Hematopoietic multipotent progenitor cell treated with erythropoietin and hydrocortisone succinate and interleukin-3 and kit ligand, for 8 days (in vitro differentiated cells): ENCODE data around the gene SAMMSON.
A peak's percentile ranks its signal among the peaks of the same experiment; 100 is the strongest.

ENCODE experiments used
- DNase-seq: peaks from one replicate; pipeline ENCODE4 v3.0.0-alpha.2; 2015

SAMMSON gene

DNA sequence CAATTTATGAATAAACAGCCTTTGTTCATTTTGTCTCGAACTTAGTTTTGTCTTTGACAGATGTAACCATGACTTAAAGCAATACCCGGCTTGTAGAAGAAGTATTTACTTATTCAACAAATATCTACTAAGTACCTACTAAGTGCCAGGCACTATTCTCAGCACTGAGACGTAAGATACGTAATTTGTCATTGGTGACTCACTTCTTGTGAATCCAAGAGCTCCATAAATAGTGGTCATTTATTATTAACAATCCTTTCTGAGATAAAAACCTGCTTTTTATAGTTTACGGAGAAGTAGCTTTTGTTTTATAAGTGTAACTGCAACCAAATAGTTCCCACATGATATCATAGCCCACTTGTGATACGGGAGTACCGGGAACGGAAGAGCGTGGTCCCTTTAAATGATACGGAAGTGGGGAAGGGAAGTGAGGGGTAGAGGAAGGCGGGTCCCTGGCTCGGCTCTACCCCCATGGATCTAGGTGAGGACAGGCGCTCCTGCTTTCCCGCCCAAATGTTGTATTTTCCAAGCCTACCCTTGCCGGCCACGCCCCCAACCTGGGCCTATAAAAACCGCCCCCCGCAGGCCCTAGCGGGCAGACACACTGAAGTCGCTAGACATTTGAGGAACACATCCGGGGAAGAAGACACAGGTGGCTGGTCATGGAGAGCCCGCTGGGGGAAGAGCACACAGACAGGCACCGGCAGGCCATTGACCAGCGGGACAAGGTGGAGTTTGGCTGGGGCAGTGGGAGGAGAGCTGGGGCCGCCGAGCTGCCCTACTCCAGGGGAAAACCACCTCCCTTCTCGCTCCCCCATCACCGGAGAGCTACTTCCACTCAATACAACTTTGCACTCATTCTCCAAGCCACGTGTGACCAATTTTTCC, at the start of gene SAMMSON:
Gene SAMMSON (plus strand): TSS at position 594 of the 888 bp plus-strand sequence.
- no peak for DNase-seq

DNA sequence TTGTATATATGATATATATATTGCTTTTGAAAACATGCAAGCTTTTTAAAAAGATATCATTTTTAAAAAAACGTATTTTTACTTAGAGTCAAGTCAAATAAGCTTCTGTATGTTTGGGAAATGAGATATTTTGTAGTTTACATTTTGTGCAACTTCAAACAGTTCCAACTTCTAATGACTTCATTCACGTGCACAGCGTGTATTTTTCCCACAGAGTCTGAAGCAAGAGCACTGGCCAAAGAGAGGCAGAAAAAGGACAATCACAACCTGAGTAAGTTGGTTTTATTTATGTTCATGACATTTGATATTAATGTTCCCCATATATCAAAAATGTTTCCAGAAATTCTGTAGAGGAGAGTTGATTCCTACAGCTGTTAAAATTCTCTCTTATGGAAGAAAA, 47.9 kb upstream of the SAMMSON start:
- DNase-seq: no peak

DNA sequence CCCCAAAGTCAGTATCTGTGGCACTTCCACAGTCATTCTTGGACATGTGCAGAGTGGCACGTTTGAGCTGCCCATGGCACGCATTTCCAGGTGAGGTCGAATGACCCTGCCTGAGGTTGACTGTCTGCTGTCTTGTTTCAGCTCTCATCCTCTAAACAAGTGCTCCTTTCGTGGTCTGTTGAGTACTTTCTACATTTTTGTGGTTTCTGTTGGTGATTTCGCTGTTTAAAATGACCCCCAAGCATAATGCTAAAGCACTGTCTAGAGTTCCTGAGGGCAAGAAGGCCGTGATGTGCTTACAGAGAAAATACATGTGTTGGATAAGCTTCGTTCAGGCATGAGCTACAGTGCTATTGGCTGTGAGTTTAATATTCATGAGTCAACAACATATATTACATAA, 40.0 kb upstream of the SAMMSON start:
- DNase-seq: no peak

DNA sequence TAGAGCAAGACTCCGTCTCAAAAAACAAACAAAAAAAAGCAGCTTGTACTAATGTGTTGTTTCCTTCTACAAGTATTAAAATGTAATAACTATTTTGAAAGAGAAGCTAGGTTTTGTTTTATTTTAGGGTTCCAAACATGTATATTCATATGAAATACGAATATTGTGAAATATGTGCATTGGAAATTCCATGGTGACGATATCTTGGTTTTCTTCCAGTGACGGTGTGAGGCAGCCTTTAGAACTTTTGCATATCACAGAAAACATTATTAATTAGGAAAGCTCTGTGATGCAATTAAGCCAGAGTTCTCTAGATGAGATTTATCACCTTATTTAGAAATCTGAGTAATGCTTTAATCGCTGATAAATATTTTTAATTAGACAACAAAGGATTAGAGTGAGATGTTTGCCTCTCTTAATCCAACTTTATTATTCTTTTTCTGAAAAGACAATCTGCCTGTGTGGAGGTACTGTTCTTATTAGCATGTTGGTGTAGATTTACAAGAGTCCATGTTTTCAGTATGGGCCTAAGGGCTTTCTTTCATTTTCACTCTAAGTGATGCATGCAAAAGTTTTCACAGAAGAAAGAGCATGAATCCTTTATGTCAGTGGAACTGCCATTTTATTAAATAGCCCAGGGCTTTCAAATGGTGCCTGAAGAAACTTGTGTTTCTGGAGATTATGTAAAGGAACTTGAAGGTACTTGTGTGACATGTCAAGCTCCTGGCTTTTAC, 37.7 kb upstream of the SAMMSON start:
- no peak for DNase-seq

DNA sequence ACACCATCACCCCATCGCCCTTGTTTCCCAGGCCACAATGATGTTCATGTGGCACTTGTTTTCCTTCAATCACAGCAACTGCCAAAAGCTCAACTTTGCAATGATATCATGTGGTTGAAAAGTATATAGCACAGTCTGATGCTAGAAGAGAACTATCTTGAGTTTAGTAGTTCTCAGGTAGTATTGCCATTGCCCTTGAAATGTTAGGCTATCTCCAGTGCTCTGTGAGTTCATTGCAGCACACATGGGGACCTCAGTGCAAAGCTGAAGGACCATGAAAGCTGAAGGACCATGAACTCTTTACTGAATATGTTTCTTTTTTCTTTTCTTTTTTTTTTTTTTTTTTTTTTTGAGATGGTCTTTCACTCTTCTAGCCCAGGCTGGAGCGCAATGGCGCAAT, 35.9 kb upstream of the SAMMSON start:
- no peak for DNase-seq

DNA sequence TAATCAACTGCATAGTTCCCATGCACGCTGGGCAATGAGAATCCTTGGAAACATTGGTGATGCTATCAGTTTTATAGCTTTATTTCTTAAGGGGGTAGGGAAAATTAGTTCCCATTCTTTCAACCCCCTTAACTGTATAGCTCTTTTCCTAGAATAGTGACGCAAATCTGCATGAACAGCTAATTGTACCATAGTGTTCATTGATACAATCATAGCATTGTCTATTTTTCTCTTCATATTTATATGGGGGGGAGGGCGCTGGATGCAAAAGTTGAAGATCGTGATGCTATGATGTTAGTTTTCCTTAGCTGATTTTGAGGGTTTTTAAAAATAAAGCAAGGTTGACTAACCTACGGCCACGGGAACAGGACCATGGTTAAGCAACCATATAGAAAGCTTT, 32.4 kb upstream of the SAMMSON start:
- DNase-seq: no peak

DNA sequence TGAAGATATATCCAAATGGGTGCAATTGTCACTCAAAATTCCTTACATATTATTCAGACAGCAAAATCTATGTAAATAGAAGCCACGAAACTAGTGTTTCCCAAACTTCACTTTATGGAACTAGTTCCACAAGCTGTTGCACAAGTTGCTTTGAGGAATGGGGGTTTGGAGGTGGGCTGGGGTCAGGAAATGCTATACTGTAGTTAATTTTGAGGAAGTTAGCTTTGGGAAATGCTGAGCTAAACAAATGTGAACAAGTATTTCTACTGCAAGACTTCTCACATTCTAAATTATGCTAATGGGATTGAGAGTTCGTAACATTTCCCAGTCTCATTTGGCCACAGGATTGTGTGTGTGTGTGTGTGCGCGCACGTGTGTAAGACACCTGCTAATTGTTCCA, 28.7 kb upstream of the SAMMSON start:
- DNase-seq: no peak

DNA sequence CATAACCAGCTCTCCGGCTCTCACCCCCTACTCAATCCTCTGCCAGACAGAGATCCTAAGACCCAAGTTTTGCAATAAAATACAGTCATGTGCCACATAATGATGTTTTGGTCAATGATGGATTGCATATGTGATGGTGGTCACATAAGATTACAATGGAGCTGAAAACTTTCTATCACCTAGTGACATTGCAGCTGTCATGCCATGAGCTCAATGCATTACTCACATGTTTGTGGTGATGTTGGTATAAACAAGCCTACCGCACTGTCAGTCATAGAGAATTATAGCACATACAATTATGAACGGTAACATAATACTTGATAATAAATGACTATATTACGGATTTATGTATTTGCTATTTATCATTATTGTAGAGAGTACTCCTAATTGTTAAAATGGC, 26.9 kb upstream of the SAMMSON start:
- DNase-seq: no peak

DNA sequence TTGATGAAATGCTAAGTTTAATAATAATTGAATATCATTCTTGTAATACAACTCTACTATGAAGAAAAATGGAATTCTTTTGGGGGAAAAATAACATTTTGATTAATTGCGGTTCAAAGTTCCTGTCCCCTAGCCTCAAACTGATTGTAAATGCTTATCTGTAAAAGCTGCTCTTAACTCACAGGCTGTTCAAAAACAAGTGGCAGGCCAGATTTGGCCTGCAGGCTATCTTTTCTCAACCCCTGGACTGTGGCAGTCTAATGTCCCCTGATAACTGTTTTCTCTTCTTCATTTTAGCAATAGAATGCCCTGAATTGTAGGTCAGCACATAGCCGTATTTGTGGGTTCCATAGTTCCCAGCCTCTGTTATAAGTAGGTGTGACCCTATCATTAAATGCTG, 23.5 kb upstream of the SAMMSON start:
- DNase-seq: no peak

DNA sequence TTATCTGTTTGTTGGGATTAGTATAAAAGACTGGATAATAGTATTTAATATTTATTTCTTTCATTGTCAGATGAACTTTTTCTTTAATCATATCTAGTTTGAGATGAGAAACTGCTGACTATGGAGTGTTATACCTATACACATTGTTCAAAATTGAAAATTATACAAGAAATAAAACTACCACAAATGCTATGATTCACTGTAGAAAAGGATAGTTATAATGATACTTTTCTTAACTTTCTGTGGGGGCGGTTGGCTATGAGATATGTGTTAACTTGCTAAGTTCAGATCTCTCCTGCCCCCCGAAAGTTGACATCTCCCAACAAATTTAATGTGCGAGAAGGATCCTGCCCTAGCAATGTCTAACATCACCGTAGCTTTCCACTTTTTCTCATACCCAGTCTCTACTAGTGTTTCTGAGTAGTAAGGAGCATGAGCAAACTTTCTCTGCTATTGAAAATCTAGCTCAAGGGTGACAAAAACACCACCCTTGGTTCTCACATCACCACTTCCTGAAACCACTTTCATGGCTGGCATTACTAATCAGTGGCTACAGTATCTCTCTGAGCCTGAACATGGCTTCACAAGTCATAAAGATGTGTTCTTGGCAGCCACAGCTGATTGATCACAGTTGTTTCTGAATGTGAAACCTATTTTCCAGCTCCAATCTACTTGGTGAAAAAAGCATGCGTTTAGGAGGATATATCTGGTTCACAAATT, 15.8 kb upstream of the SAMMSON start:
- no peak for DNase-seq

DNA sequence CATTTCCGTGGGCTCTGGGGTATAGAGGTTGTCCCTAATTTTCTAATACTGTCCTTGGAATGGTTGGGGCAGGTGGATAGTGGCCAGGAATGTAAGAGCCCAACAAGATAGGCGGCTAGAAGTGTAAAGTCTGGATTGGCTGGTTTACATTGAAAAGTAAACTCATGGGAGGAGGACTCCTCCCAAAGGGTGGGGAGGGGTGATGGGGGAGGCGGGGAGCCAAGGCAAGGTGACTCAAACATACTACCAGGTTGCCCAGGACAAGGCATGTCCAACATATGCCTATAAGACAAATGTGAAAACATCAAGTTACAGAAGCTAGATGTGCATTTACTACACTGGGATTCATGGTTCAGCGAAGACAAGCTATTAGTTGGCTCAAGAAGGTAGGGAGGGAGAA, 14.3 kb upstream of the SAMMSON start:
- DNase-seq: no peak

DNA sequence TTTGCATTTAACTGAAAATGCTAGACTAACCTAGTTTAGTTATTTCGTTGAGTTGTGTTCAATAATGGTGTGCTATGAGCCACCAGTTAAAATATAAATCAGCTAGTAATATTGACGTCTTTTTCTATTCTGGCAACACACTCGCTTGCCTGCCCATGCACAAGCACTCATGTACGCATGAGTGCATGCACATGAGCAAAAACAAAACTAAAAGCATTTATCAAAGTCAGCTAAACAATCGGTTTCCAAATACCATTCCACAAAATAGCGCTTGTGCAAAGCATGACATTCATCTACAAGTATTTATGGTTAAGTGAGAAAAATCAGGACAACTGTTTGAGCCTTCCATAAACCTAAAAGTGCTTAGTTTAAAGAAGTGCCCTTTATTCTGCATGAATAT, 13.1 kb upstream of the SAMMSON start:
- no peak for DNase-seq

DNA sequence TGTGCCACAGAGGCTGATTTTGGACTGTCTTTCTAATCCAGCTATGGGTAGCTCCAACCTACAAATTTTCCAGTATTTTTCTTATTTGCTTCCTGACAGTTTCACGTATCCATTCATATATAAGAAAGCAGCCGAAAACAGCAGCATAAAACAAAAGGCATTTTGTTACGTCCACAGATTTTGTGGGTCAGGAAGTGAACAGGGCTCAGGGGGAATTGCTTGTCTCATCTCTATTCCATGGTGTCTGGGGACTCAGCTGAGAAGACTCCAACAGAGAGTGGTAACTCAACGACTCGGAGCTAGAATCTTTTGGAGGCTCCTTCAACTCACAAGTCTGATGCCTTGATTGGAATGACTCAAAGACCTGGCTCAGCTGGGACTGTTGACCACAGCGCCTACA, 11.7 kb upstream of the SAMMSON start:
- DNase-seq: no peak

DNA sequence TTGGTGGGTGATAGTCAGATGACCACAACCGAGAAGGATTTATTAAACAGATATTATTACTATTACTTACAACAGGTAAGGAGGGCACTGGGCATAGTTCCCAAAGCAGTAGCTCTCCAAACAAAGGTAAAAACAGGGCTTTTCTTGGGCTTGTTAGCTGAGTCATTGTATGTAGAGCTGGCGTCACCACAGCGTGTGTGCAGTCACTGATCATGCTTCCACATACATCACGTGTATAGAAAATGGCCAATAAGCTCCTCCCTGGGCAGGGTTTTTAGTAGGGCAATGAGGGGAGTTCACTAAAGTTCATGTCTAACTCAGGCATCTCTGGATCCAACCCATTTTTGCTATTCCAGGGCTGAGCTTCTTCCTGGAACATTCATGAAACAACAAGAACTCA, 5.8 kb upstream of the SAMMSON start:
- no peak for DNase-seq

DNA sequence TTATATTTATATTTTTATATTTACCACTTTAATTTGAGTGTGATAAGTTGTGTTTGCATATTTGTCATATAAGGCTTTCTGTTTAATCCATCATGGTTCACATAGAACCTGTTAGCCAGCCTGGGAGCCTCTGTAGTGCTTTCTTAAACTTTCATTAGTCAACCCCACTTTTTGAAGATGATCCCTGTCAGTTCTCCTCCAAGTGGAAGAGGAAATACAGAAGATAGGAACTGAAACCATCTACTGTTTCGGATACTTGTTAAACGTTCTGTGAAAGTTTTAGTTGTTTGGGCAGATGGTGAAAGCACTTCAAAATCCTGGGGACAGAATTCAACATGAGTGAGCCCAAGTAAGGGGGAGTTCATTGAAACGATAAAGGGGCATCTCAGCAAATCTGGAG, 4.6 kb upstream of the SAMMSON start:
- no peak for DNase-seq

DNA sequence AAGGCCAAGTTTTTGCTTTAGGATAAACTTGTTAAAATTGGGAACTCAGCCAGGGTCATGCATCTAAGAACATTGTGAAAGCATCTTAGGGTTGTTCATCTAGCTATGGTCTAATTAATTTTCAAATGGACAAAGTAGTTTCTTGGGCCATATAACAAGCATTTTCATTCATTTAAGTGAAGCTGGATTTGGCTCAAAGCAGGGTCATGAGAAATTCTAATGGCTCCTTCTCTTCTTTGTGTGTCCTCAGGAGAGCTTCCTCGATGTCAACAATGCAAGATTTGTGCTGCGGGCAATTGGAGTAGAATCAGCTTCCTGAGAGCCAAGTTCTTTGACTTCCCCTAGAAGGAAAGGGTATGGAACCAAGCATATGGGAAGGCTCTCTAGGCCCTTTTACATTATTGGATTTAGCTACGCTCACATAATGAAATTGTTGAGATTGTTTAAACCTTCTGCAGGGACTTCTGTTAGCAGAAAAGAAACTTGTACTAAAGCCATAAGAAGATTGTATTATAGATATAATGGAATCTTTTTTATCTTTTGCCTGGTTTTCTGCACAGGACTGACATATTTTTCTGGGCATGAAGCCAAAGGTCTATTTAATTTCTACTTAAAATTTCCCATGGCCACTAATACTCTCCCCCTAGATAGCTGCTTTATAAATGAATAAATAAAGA, 1.8 kb upstream of the SAMMSON start:
- no peak for DNase-seq

DNA sequence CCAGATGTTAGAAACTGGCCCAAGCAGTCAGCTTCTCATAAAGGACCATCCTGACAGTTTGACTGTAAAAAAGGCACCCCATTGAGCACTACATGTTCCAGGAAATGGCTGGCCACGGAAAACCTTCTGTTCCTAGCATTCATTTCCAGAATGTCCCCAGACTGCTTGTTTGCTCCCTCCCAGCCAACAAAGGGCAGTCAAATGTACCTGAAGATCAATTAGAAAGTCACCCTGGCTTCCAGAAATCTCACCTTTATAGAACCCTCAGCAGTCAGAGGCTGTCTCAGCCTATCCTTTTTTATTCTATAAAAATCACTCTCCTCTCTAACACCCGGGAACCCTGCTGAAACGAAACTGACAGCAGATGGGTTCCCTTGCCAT, 784 bp upstream of the SAMMSON start:
- no peak for DNase-seq

DNA sequence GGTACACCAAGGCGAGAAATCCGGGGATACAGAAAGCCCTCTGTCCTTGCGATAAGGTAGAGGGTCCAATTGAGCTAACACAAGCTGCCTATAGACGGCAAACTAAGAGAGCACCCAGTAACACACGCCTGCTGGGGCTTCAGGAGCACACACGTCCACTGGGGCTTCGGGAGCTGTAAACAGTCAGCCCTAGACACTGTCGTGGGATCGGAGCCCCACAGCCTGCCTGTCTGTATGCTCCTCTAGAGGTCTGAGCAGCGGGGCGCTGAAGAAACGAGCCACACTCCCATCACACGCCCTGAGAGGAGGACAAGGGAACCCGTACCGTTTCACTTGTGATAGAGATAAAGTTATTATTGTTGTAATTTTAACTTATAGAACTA, 486 bp downstream of the SAMMSON start:
- no peak for DNase-seq

DNA sequence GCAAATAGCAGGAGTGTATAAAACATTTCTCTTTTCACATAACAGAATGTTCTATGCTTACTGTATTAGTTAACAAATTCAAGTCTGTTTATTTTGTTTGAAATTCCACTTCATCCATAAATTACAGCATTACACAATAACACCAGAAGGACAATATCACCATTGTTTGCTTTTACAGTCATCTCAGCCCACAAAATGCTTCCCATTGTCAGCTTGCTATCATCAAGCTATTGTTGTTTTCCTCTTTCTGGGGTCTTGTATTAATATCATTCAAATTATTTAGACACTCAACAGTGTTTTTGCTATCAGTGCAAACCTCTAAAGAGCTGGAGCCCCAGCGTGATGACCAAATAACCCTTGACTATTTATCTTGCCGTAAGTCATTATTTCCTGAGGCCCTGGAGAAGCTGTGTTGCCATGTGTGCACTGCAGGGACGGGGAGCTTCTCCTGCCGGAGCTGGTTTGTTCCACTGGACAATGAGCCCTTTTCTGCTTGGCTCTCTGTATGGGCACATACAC, 1.1 kb downstream of the SAMMSON start:
- no peak for DNase-seq

DNA sequence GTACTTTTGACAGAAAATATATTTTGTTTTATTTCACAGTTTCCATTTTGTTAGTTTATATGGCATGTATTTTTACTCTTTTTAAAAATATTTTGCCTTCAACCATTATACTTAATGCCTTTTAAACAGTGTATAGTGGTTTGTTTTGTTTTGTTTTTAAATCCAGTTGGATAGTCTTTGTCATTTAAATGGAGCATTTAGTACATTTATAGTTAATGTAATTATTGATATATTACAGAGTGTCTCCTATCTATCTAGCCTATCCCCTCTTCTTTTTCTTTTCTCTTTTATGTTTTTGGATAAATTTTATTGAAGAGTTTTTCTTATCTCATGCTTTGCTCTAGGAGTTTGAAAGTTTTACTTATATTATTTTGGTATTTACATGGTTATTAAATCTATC, 3.6 kb downstream of the SAMMSON start:
- no peak for DNase-seq

DNA sequence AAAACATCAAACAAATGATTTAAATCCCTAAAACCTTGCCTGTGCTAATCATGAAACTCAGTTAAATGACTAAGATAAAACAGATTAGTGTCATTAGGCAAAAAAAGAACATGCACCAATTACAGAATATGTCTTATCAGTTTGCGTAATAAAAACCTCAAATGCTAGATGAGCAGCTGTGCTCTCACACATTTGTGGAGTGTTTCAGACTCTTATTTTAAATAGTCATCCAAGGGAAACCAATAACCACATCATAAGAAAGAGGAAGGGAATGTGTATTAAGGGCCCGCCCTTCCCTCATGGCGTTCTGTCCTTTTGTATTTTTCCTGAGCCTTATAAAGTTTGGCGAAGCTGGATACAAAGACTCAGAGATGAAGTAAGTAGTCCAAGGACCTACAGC, 6.6 kb downstream of the SAMMSON start:
- peak; percentile 18 for DNase-seq

DNA sequence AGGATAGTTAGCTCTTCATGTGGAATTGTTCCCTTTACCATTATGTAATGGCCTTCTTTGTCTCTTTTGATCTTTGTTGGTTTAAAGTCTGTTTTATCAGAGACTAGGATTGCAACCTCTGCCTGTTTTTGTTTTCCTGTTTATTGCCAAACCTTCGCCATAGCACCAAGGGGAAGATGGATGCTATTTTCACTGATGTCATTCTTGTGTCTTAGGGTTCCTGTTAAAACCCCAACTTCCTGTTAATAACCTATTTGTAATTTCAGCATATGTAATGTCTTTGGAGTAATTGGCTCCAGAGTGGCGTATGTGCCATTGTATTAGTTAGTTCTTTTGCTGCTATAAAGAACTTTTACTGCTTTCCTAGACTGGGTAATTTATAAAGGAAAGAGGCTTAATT, 10.8 kb downstream of the SAMMSON start:
- DNase-seq: no peak

DNA sequence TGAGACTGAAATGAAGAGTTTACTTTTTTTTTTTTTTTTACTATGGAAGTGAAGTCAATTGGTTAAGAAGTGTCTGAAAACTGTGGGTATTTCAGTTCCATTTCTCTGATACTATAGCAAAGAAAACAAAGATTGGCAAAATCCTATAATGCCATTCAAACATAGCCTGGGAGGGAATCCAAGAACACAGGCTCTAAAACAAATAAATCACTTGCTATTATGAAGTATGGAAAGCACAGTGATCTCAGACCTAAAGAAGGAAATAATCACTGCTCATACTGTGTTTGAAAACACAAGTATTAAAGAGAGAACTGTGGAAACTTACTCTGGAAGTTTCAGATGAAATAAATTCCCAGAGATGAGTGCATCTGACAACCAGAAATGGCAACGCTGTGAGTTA, 12.0 kb downstream of the SAMMSON start:
- DNase-seq: no peak
